K562 (cell line): ENCODE results near the gene PTPN9. TPM values are rescaled to one million over a fixed set of nuclear protein-coding genes. Genes with fewer than 3 reads are reported as not detected.

Experiments
- ASH1L ChIP-seq: fragments of 450-650 bp; IDR thresholded peaks from 2 replicates; pipeline ENCODE4 v1.6.1; 2018; ENCODE audit warnings: borderline replicate concordance, mild to moderate bottlenecking, low read depth; ENCODE audit not compliant: partially characterized antibody
- CEBPG ChIP-seq, 3 experiments: fragments of 200-800 bp in 1 of 3; sonication (Bioruptor generic) in 1 of 3; sonication (generic) in 1 of 3; formaldehyde crosslinking in 1 of 3; IDR thresholded peaks in 2 of 3; conservative IDR thresholded peaks in 1 of 3; 2 replicates each; pipeline versions ENCODE4 v1.6.1 to v1.8.0; 2016 to 2022; ENCODE audit warnings: missing compliant biosample characterization in 2 of 3, missing genetic modification characterization in 2 of 3, mild to moderate bottlenecking in 1 of 3, missing genetic modification reagents in 1 of 3
- MYBL2 ChIP-seq, 2 experiments: fragments of 450-650 bp in 1 of 2; sonication (generic) in 1 of 2; formaldehyde crosslinking in 1 of 2; IDR thresholded peaks; 2 replicates each; pipeline versions ENCODE4 v1.6.1 to v1.8.1; 2017 to 2022; ENCODE audit warnings: borderline replicate concordance in 1 of 2, inconsistent platforms in 1 of 2, low read depth in 1 of 2, mild to moderate bottlenecking in 1 of 2, missing genetic modification reagents in 1 of 2, moderate library complexity in 1 of 2
- NUFIP1 ChIP-seq: fragments of 450-650 bp; IDR thresholded peaks from 2 replicates; pipeline ENCODE4 v1.6.1; 2018; ENCODE audit not compliant: partially characterized antibody
- PRDM10 ChIP-seq: fragments of 450-650 bp; IDR thresholded peaks from 2 replicates; pipeline ENCODE4 v1.6.1; 2018; ENCODE audit not compliant: partially characterized antibody
- SNIP1 ChIP-seq: fragments of 450-650 bp; IDR thresholded peaks from 2 replicates; pipeline ENCODE4 v1.7.1; 2017; ENCODE audit warnings: low read depth, mild to moderate bottlenecking
- XRCC5 ChIP-seq: fragments of 200-400 bp; formaldehyde crosslinking; IDR thresholded peaks from 2 replicates; pipeline ENCODE4 v1.6.1; 2017; ENCODE audit warnings: low read depth, mild to moderate bottlenecking, low read length
- ZFP91 ChIP-seq: sonication (generic); formaldehyde crosslinking; IDR thresholded peaks from 2 replicates; pipeline ENCODE4 v1.8.0; 2022; ENCODE audit warnings: mild to moderate bottlenecking, missing genetic modification reagents
- ZNF668 ChIP-seq: fragments of 250-450 bp; sonication (Bioruptor Pico); IDR thresholded peaks from 2 replicates; pipeline ENCODE4 v1.8.0; 2022; ENCODE audit warnings: mild to moderate bottlenecking, inconsistent platforms
- polyA plus RNA-seq, 8 experiments: library from polyadenylated mRNA; depleted of rRNA in 4 of 8; stranded (reverse) in 5 of 8; unstranded in 3 of 8; fragments of >200 nt; fragmentation: Nextera tagmentation in 2 of 8; fragmentation: Illumina TruSeq in 1 of 8; extraction: Ambion mirVana in 2 of 8; extraction: Trizol in 1 of 8; gene quantifications; 2 replicates each; pipeline versions ENCODE4 v1.2.1 to v1.2.3, GENCODE V29; 2011 to 2014; ENCODE audit warnings: inconsistent platforms in 1 of 8, missing spikeins in 1 of 8
- total RNA-seq, 7 experiments: library from RNA; depleted of rRNA in 6 of 7; stranded (reverse); fragments of >200 nt in 6 of 7; fragmentation: Illumina TruSeq in 2 of 7; extraction: Trizol in 2 of 7; gene quantifications; 2 replicates each; pipeline versions ENCODE4 v1.2.1 to v1.2.3, GENCODE V29; 2011 to 2021; ENCODE audit warnings: low replicate concordance in 1 of 7

PTPN9 gene
- total and polyA plus RNA-seq, 9 of the 15 experiments (the other 6 are each of a cell fraction or from before 2014, with no cell fraction given) = 5.0 to 24.0 (median 14.2) TPM

- TF ChIP-seq PRDM10 (no peak), SNIP1 (no peak), XRCC5 (no peak), CEBPG (CRISPR knock-in tag; IDR thresholded peaks at IDR 0.05) (no peak), CEBPG (tag; conservative IDR thresholded peaks at IDR 0.05 in 1 of 2, IDR thresholded peaks at IDR 0.05 in 1 of 2) (no peak), NUFIP1 (no peak), ASH1L (no peak), MYBL2 (IDR thresholded peaks at IDR 0.05; ENCODE audit: low read depth) (no peak), MYBL2 (CRISPR knock-in tag; IDR thresholded peaks at IDR 0.05; ENCODE audit: borderline replicate concordance) (no peak), ZNF668 (no peak), ZFP91 (CRISPR knock-in tag) (no peak)
These were observed 40.7 kb downstream of the PTPN9 start (continued) for GRCh38 chr15:75538376-75538775.
